ENCODE results near the gene HNRNPUL1. TPM values are rescaled to one million over a fixed set of nuclear protein-coding genes. Genes with fewer than 3 reads are reported as not detected.

Gene HNRNPUL1
- total RNA-seq, 2 experiments from 2014 or later, result 367 to 388 TPM

- no peak overlapping the region for H3K4me3 Mint-ChIP-seq
- H3K4me1 Mint-ChIP-seq (ENCODE audit: low read depth), result peaks cover 42% of the 10 kb centered on the region
- H3K4me1 ChIP-seq (ENCODE audit: insufficient read depth, low read length), result peaks cover 59% of the 10 kb centered on the region
- no peaks in the 10 kb centered on the region for H3K27me3 ChIP-seq (ENCODE audit: control insufficient read depth in 1 of 2, insufficient read depth in 2 of 2, low read length in 2 of 2)
- H3K27me3 Mint-ChIP-seq, result no peaks in the 10 kb centered on the region
- H3K36me3 Mint-ChIP-seq (ENCODE audit: low read depth), result peaks cover 84% of the 10 kb centered on the region
- H3K36me3 ChIP-seq (ENCODE audit: insufficient read depth, low read length), result peaks cover 93% of the 10 kb centered on the region
- no peak overlapping the region for H3K27ac ChIP-seq (ENCODE audit: low read depth in 1 of 2, low read length in 2 of 2)
- DNase-seq, result no peak
- H3K9me3 Mint-ChIP-seq, result no peaks in the 10 kb centered on the region
- no peak overlapping the region for H3K4me3 ChIP-seq (ENCODE audit: low read length)
- no peaks in the 10 kb centered on the region for H3K9me3 ChIP-seq (ENCODE audit: control insufficient read depth in 1 of 2, insufficient read depth in 1 of 2, low read length in 2 of 2)
- no peak for TF ChIP-seq CTCF (IDR thresholded peaks at IDR 0.05)
- intact Hi-C loops (cut with DNase I, micrococcal nuclease), result no loop called here
- ChIA-PET POLR2A (interaction anchor here (1.5 to 2.3 kb wide), 2 partner anchors 18 to 72 kb away, joined by 5 to 7 read pairs; partner anchors contain the start of genes HNRNPUL1 and TGFB1), CTCF (interaction anchor here (1.0 to 1.1 kb wide), 2 partner anchors 13 to 20 kb away, joined by 4 to 5 read pairs; no protein-coding TSS in a partner anchor)
- peak overlapping the region; percentile 66 for H3K27ac Mint-ChIP-seq
- no peak for ATAC-seq (ENCODE audit: poor library complexity)
Measured at GRCh38 chr19:41335467-41335866, 71.3 kb downstream of the HNRNPUL1 start.

GRCh38 chr19:41339936-41340335 is 75.8 kb downstream of the HNRNPUL1 start:
- H3K4me1 Mint-ChIP-seq (ENCODE audit: low read depth), result peaks cover 41% of the 10 kb centered on the region
- H3K27me3 Mint-ChIP-seq, result no peaks in the 10 kb centered on the region
- H3K27ac Mint-ChIP-seq, result peak overlapping the region; percentile 21
- peak overlapping the region; percentile 36 for H3K4me3 Mint-ChIP-seq
- Histone ChIP-seq H3K27ac (ENCODE audit: low read depth in 1 of 2, low read length in 2 of 2) (no peak overlapping the region), H3K36me3 (ENCODE audit: insufficient read depth, low read length) (peaks cover 89% of the 10 kb centered on the region), H3K9me3 (ENCODE audit: control insufficient read depth in 1 of 2, insufficient read depth in 1 of 2, low read length in 2 of 2) (no peaks in the 10 kb centered on the region), H3K27me3 (ENCODE audit: control insufficient read depth in 1 of 2, insufficient read depth in 2 of 2, low read length in 2 of 2) (no peaks in the 10 kb centered on the region), H3K4me3 (ENCODE audit: low read length) (no peak overlapping the region), H3K4me1 (ENCODE audit: insufficient read depth, low read length) (peaks cover 62% of the 10 kb centered on the region)
- no peaks in the 10 kb centered on the region for H3K9me3 Mint-ChIP-seq
- peaks cover 85% of the 10 kb centered on the region for H3K36me3 Mint-ChIP-seq (ENCODE audit: low read depth)
- POLR2A ChIA-PET, result no interaction called here
- no peak for TF ChIP-seq CTCF (IDR thresholded peaks at IDR 0.05)
- CTCF ChIA-PET, result no interaction called here
- ATAC-seq (ENCODE audit: poor library complexity), result no peak
- DNase-seq, result no peak
- intact Hi-C loops (cut with DNase I, micrococcal nuclease), result no loop called here

- ATAC-seq (ENCODE audit: poor library complexity) (peak; percentile 45), DNase-seq (peak in 4 of 14 experiments; percentile 39 to 61 (median 42))
- H3K36me3 ChIP-seq (ENCODE audit: insufficient read depth, low read length), result peaks cover 84% of the 10 kb centered on the region
- H3K4me3 ChIP-seq (ENCODE audit: low read length), result no peak overlapping the region
- peak; percentile 28 for TF ChIP-seq CTCF (IDR thresholded peaks at IDR 0.05)
- Mint-ChIP-seq H3K36me3 (ENCODE audit: low read depth) (peaks cover 84% of the 10 kb centered on the region), H3K4me3 (peak overlapping the region; percentile 58), H3K4me1 (ENCODE audit: low read depth) (peaks cover 45% of the 10 kb centered on the region), H3K27me3 (no peaks in the 10 kb centered on the region), H3K9me3 (no peaks in the 10 kb centered on the region), H3K27ac (peak overlapping the region; percentile 70)
- CTCF ChIA-PET, result interaction anchor here (2.2 kb wide), 2 partner anchors 10 to 13 kb away, joined by 4 to 12 read pairs; no protein-coding TSS in a partner anchor
- no peaks in the 10 kb centered on the region for H3K27me3 ChIP-seq (ENCODE audit: control insufficient read depth in 1 of 2, insufficient read depth in 2 of 2, low read length in 2 of 2)
- intact Hi-C loops (cut with DNase I, micrococcal nuclease), result no loop called here
- POLR2A ChIA-PET, result interaction anchor here (1.1 to 2.9 kb wide), 2 partner anchors 11 to 22 kb away, joined by 4 to 16 read pairs; partner anchors contain the start of genes B9D2 and TGFB1
- peaks cover 60% of the 10 kb centered on the region for H3K4me1 ChIP-seq (ENCODE audit: insufficient read depth, low read length)
- no peak overlapping the region for H3K27ac ChIP-seq (ENCODE audit: low read depth in 1 of 2, low read length in 2 of 2)
- no peaks in the 10 kb centered on the region for H3K9me3 ChIP-seq (ENCODE audit: control insufficient read depth in 1 of 2, insufficient read depth in 1 of 2, low read length in 2 of 2)
Measured at GRCh38 chr19:41341669-41342490, 77.7 kb downstream of the HNRNPUL1 start.

Measured in CD4-positive, alpha-beta T cell (primary cell).